ENCODE results near the gene IGF2BP3.

Gene IGF2BP3

DNA sequence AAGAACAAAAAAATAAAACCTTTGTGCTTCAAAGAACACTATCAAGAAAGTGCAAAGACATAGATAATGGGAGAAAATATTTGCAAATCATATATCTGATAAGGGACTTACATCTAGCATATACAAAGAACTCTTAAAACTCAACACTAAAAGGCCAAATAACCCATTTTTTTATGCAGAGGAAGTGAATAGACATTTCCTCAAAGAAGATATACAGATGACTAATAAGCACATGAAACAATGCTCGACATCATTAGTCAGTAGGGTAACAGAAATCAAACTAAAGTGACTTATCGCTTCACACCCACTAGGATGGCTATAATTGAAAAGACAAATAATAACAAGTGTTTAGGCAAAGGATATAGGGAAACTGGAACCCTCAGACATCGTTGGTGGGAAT is 93.2 kb downstream of the IGF2BP3 start:
- TF ChIP-seq ZFX (IDR thresholded peaks at IDR 0.05; ENCODE audit: borderline replicate concordance) (no peak), CTCF (IDR thresholded peaks at IDR 0.05) (no peak)
- H3K27ac ChIP-seq = no peak overlapping the region

- TF ChIP-seq CTCF (IDR thresholded peaks at IDR 0.05) (no peak), ZFX (IDR thresholded peaks at IDR 0.05; ENCODE audit: borderline replicate concordance) (no peak)
- H3K27ac ChIP-seq = no peak overlapping the region
These were observed 96.9 kb downstream of the IGF2BP3 start for GRCh38 chr7:23373151-23374004.

GRCh38 chr7:23372611-23373010 is 97.7 kb downstream of the IGF2BP3 start:
- TF ChIP-seq ZFX (IDR thresholded peaks at IDR 0.05; ENCODE audit: borderline replicate concordance) (no peak), CTCF (IDR thresholded peaks at IDR 0.05) (no peak)
- H3K27ac ChIP-seq = no peak overlapping the region

DNA sequence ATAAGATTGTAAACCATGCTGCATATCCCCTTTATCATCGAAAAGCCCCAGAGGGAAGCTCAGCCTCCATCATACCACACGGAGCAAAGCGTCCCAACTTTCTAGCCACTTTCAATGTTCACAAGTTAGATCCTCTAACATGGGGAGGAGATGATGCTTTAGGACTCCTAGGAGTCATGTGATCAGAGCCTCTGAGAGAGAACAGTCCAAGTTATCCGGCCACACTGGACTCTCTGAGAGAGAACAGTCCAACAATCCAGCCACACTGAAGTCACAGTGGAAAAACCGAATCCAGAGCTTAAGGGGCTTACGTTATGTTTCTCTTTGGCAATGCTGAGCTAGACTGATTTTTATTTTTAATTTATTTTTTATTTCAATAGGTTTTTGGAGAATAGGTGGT is 98.6 kb downstream of the IGF2BP3 start:
- no peak overlapping the region for H3K27ac ChIP-seq
- TF ChIP-seq CTCF (IDR thresholded peaks at IDR 0.05) = no peak
- no peak for TF ChIP-seq ZFX (IDR thresholded peaks at IDR 0.05; ENCODE audit: borderline replicate concordance)

GRCh38 chr7:23369695-23370404 is 100.4 kb downstream of the IGF2BP3 start:
- TF ChIP-seq CTCF (IDR thresholded peaks at IDR 0.05) (no peak), ZFX (IDR thresholded peaks at IDR 0.05; ENCODE audit: borderline replicate concordance) (no peak)
- no peak overlapping the region for H3K27ac ChIP-seq

DNA sequence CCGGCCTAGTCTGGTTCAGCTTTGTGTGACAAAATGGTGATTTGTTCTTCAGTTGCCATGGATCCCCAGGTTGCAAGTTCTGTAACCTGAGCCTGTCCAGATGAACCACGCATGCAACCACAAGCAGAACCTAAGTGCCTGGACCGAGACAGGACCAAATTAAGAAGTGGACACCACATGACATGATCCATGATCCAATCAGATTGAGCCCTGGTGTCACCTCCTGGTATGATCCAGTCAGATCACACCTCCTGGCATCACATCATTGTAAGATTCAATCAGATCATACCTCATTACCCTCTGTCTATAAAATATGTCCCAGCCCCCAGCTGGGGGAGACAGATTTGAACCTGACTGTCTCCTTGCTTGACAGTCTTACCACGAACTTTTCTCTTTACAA is 101.2 kb downstream of the IGF2BP3 start:
- TF ChIP-seq ZFX (IDR thresholded peaks at IDR 0.05; ENCODE audit: borderline replicate concordance) = no peak
- no peak overlapping the region for H3K27ac ChIP-seq

GRCh38 chr7:23358152-23358674 is 112.1 kb downstream of the IGF2BP3 start:
- TF ChIP-seq ZFX (IDR thresholded peaks at IDR 0.05; ENCODE audit: borderline replicate concordance) (no peak), CTCF (IDR thresholded peaks at IDR 0.05) (no peak)
- no peak overlapping the region for H3K27ac ChIP-seq

All from 22Rv1 (cell line).